HG03095 (cell line): Measurements from ENCODE around the gene ADAMTSL3.
"Not testable (repeated sequence)": the region's sequence is repeated elsewhere in the genome, so short reads cannot be mapped to it uniquely, and the experiment has no call there.

Experiments used
- ATAC-seq: cut with Tn5 transposase; IDR thresholded peaks from one replicate; pipeline ENCODE4 v1.9.1; 2021; ENCODE audit warnings: moderate library complexity; ENCODE audit not compliant: unreplicated experiment

The ADAMTSL3 gene

GRCh38 chr15:84078038-84078437 lies 424.1 kb downstream of the ADAMTSL3 start:
- ATAC-seq = not testable (repeated sequence)

DNA sequence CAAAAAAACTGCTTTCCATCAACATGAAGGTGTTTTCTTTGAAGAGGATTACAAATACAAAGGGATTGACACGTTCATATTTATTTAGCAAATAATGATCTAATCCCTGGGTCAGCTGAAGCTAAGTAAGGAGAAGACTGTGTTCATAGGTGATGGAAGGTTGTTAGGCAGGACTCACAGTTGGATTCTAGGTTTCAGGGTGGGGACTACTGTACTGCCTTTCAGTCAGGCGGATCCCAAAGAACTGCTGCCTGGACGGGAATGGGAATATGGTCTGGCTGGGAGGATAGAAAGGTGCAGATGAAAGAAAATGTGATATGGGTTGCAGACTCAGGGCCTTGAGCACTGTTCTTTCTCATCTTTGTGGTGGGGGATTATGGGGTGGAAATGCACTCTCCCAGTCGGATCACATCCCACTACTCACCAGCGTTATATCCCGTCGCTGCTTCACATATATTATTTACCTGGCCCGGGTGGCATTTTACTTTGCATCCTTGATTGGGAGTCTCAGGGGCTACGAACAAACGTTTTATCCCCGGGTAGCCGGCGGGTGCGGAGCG lies 425.5 kb downstream of the ADAMTSL3 start:
- ATAC-seq = not testable (repeated sequence)

- ATAC-seq = peak; percentile 57
These were observed 426.2 kb downstream of the ADAMTSL3 start for GRCh38 chr15:84079885-84080777.

DNA sequence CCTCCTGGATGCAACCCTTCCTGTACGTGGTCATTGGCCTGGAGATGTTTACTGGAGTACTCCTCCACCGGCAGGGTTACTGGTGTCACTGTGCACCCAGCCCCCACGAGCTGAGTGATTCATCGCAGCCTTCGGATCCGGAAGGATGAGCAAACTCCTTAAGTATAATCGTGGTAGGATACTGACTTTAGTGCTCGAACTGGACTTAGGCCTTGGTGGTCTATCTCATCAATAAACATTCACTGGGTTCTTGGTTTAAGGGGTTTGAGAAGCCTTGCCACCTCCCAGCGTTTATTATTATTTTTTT lies 426.8 kb downstream of the ADAMTSL3 start:
- ATAC-seq = not testable (repeated sequence)

GRCh38 chr15:84081391-84082168 lies 427.7 kb downstream of the ADAMTSL3 start:
- no peak for ATAC-seq

DNA sequence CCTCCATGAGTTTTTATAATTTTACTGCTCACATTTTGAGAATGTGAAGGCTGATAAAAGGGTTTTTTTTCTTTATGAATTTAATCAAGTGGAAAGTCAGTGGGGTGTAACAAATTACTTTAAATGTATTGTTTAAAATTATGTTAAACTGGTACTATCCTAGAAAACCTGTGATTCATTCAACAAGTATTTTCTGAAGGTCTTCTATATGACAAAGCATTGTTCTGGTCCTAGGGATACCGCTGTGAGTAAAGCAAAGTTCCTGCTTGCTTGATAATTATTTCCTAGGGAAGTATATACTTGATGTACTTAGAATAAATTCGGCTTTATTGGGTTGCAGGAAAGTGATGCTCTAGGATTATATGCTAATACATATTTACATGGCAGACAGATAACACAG lies 428.8 kb downstream of the ADAMTSL3 start:
- no peak for ATAC-seq

DNA sequence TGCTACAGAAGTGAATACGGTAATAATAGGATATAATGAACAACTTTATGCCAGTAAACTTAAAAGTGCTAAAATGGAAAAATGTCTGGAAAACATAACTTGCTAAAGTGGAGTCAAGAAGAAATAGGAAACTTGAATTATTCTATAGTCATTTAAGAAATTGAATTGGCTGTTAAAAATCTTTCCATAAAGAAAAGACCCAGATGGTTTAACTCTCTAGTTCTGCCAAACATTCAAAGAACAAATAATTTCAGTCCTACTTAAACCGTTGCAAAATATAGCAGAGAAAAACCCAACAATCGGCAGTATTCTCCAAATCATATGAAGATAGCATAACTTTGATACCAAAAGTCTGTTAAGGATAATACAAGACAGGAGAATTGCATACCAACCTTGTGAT lies 432.1 kb downstream of the ADAMTSL3 start:
- not testable (repeated sequence) for ATAC-seq
